ENCODE results near the gene BCL7B. TPM values are rescaled to one million over a fixed set of nuclear protein-coding genes. Genes with fewer than 3 reads are reported as not detected.
A peak's percentile ranks its signal among the peaks of the same experiment; 100 is the strongest.

The BCL7B gene
- total and polyA plus RNA-seq, 2 of the 4 experiments (the other 2 are of a cell fraction): 7.2 to 51.3 TPM

GRCh38 chr7:73586911-73587310 lies 29.4 kb upstream of the BCL7B start:
- H4K91ac ChIP-seq (ENCODE audit: insufficient read depth, low read depth, low read length): no peak overlapping the region
- H2AK5ac ChIP-seq (ENCODE audit: low read depth, low read length): no peak overlapping the region
- H4K8ac ChIP-seq (ENCODE audit: low read depth in 2 of 2, low read length in 2 of 2): no peak overlapping the region
- no peak overlapping the region for H3K4ac ChIP-seq (ENCODE audit: low read depth, low read length)
- dilution Hi-C loops (cut with HindIII; ENCODE audit: low sequenced_read_pairs, unreplicated experiment) (no loop called here), intact Hi-C loops (cut with micrococcal nuclease) (no loop called here), in situ Hi-C loops (cut with MboI; ENCODE audit: low sequenced_read_pairs) (no loop called here)
- H3K18ac ChIP-seq (ENCODE audit: low read depth, low read length): no peak overlapping the region
- H3K9me3 ChIP-seq (ENCODE audit: control insufficient read depth, insufficient read depth, low read length): no peaks in the 10 kb centered on the region
- H2BK20ac ChIP-seq (ENCODE audit: low read depth, low read length): no peak overlapping the region
- no peak overlapping the region for H2BK15ac ChIP-seq (ENCODE audit: low read depth, low read length)
- H3K23ac ChIP-seq (ENCODE audit: low read depth, low read length): no peak overlapping the region
- H3K9me1 ChIP-seq (ENCODE audit: insufficient read depth, low read length): no peaks in the 10 kb centered on the region
- no peak overlapping the region; the same call in 1 of the 2 replicates for H3K14ac ChIP-seq (replicated peaks; ENCODE audit: low read depth, low read length)
- TF ChIP-seq RAD21 (IDR thresholded peaks at IDR 0.05; ENCODE audit: low read length) (no peak), NFE2L2 (IDR thresholded peaks at IDR 0.05; ENCODE audit: low read depth, low read length) (no peak), ELK1 (IDR thresholded peaks at IDR 0.05; ENCODE audit: borderline replicate concordance, low read depth, low read length) (no peak), FOS (IDR thresholded peaks at IDR 0.05; ENCODE audit: low read depth, low read length) (no peak), CTCF (conservative IDR thresholded peaks at IDR 0.05; ENCODE audit: low read depth, low read length) (no peak), CHD1 (IDR thresholded peaks at IDR 0.05; ENCODE audit: low read depth, low read length) (no peak), BHLHE40 (IDR thresholded peaks at IDR 0.05; ENCODE audit: low read depth, low read length) (no peak), SMC3 (IDR thresholded peaks at IDR 0.05; ENCODE audit: low read depth, low read length) (no peak), MAZ (IDR thresholded peaks at IDR 0.05; ENCODE audit: borderline replicate concordance, low read depth, low read length) (no peak), RFX5 (IDR thresholded peaks at IDR 0.05; ENCODE audit: low read depth, low read length) (no peak), USF2 (IDR thresholded peaks at IDR 0.05; ENCODE audit: low read depth, low read length) (no peak), MXI1 (IDR thresholded peaks at IDR 0.05; ENCODE audit: borderline replicate concordance, low read depth, low read length) (no peak), POLR2A (IDR thresholded peaks at IDR 0.05; ENCODE audit: low read depth, low read length) (no peak), MAFK (IDR thresholded peaks at IDR 0.05; ENCODE audit: low read depth, low read length) (no peak), RCOR1 (IDR thresholded peaks at IDR 0.05; ENCODE audit: insufficient replicate concordance, low read length) (no peak), CEBPB (IDR thresholded peaks at IDR 0.05; ENCODE audit: low read depth, low read length) (no peak)
- H2AK9ac ChIP-seq (replicated peaks; ENCODE audit: low read depth, low read length, poor library complexity): peak overlapping the region; percentile 61
- ChIA-PET CTCF (no interaction called here), POLR2A (ENCODE audit: unreplicated experiment) (no interaction called here)
- ATAC-seq (ENCODE audit: low read depth) (no peak), DNase-seq (no peak)
- no peak overlapping the region for H3K4me2 ChIP-seq (ENCODE audit: low read depth, low read length)
- H4K20me1 ChIP-seq (ENCODE audit: insufficient read depth, low read length): no peaks in the 10 kb centered on the region
- H3K27me3 ChIP-seq (ENCODE audit: control insufficient read depth, insufficient read depth, low read length): no peaks in the 10 kb centered on the region
- no peak overlapping the region for H3K9ac ChIP-seq (ENCODE audit: low read depth, low read length)
- H2BK120ac ChIP-seq (ENCODE audit: low read depth, low read length): no peak overlapping the region
- 92% methylated on average over 9 of the region's 12 CpGs; no CpG with 5 or more reads in 1 of the 2 experiments for WGBS, 2 experiments (ENCODE audit: extremely low coverage in 2 of 2, insufficient read length in 1 of 2)
- H3K36me3 ChIP-seq (ENCODE audit: control insufficient read depth, insufficient read depth, low read length): no peaks in the 10 kb centered on the region
- no peak overlapping the region for H2AFZ ChIP-seq (replicated peaks; ENCODE audit: low read length, poor library complexity)
- H2BK5ac ChIP-seq (ENCODE audit: low read depth, low read length, poor library complexity, severe bottlenecking): no peak overlapping the region
- H3K4me3 ChIP-seq (ENCODE audit: insufficient read depth, low read depth, low read length): no peak overlapping the region
- BruUV-seq (replicated peaks): no TSS peak
- H3K79me1 ChIP-seq (ENCODE audit: low read depth in 1 of 2, low read length in 2 of 2): no peaks in the 10 kb centered on the region
- H3K27ac ChIP-seq (ENCODE audit: insufficient read depth, low read length): no peak overlapping the region
- no peak overlapping the region for H3K56ac ChIP-seq (ENCODE audit: extremely low read depth, insufficient read depth, low read length)
- no peak overlapping the region for H4K5ac ChIP-seq (ENCODE audit: low read depth, low read length)
- peaks cover 4% of the 10 kb centered on the region; the same call in 1 of the 2 replicates for H3K4me1 ChIP-seq (ENCODE audit: control insufficient read depth, insufficient read depth, low read length)
